ENCODE data around the gene CCRL2. TPM values are rescaled to one million over a fixed set of nuclear protein-coding genes. Genes with fewer than 3 reads are reported as not detected.

Gene CCRL2
- total and polyA plus RNA-seq, 8 donors = 3.4 to 37.1 (median 4.6) TPM

DNA sequence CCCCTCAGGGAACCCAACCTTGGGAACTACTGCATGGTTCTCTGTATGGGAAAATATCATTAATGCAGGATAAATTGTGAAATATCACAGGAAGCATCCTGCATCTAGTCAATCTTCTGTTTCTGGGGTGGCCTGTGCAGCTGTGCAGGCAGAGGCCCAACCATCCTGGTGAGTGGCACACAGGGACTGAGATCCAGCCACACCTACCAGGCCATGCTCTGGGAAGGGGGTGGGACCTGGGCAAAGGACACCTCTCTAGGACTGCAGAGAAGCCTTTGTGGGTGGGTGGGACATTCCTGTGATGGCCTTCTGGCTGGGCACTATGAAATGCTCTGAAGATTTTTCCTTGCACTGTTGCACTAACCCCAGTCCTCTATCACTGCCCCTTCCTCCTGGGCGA is 26.8 kb downstream of the CCRL2 start:
- H3K27ac ChIP-seq = peak overlapping the region in 1 of 2 donors; percentile 50
- H3K36me3 ChIP-seq = peaks cover 0 to 39% of the 10 kb centered on the region in 2 donors
- no peaks in the 10 kb centered on the region for H3K27me3 ChIP-seq
- no peak overlapping the region for H3K4me3 ChIP-seq
- peaks cover 0 to 9% of the 10 kb centered on the region in 2 donors for H3K9me3 ChIP-seq
- no peaks in the 10 kb centered on the region for H3K4me1 ChIP-seq
- intact Hi-C loops (cut with DNase I) = loop anchor here in 1 of 2 donors (10.0 kb wide), 1 partner anchor 499 kb away; no protein-coding TSS in a partner anchor
- ATAC-seq (no peak), DNase-seq (no peak)
- TF ChIP-seq, protein P1, sequence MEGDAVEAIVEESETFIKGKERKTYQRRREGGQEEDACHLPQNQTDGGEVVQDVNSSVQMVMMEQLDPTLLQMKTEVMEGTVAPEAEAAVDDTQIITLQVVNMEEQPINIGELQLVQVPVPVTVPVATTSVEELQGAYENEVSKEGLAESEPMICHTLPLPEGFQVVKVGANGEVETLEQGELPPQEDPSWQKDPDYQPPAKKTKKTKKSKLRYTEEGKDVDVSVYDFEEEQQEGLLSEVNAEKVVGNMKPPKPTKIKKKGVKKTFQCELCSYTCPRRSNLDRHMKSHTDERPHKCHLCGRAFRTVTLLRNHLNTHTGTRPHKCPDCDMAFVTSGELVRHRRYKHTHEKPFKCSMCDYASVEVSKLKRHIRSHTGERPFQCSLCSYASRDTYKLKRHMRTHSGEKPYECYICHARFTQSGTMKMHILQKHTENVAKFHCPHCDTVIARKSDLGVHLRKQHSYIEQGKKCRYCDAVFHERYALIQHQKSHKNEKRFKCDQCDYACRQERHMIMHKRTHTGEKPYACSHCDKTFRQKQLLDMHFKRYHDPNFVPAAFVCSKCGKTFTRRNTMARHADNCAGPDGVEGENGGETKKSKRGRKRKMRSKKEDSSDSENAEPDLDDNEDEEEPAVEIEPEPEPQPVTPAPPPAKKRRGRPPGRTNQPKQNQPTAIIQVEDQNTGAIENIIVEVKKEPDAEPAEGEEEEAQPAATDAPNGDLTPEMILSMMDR (IDR thresholded peaks at IDR 0.05) = no peak

DNA sequence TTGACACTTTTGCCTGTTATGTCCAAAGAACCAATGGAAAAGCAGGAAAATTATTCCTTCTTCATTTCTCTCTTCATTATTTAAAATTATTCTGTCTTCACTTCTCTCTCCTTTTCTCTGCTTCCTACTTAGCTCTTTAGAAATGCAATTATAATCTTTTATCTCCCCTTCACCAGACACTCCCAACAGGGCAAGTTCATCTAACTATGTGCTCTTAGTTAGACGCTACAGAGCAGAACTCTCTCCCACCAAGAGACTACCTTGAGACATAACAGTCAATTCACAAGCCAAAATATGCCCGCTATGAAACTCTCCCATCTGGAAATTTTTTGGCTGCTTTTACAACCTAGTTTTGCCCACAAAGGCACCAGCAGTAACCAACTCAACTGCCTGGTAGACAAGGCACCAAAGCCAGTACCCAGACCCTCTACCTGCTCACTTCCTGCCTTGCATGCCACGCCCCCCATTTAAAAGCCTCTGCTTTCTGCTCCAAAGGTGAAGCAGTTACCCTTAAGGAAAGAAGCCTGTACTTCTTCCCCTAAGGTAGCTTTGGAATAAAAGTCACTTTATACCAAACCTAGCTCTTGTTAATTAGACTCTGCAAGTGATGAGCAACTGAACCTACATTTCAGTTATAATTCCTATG is 28.1 kb downstream of the CCRL2 start:
- Histone ChIP-seq H3K27me3 (no peaks in the 10 kb centered on the region), H3K4me1 (no peaks in the 10 kb centered on the region), H3K36me3 (peaks cover 0 to 44% of the 10 kb centered on the region in 2 donors), H3K27ac (peak overlapping the region in 1 of 2 donors; percentile 1), H3K4me3 (no peak overlapping the region), H3K9me3 (peaks cover 0 to 9% of the 10 kb centered on the region in 2 donors)
- TF ChIP-seq, protein P1 (IDR thresholded peaks at IDR 0.05) = no peak
- ATAC-seq (no peak), DNase-seq (no peak)
- intact Hi-C loops (cut with DNase I) = loop anchor here in 1 of 2 donors (10.0 kb wide), 1 partner anchor 500 kb away; no protein-coding TSS in a partner anchor

DNA sequence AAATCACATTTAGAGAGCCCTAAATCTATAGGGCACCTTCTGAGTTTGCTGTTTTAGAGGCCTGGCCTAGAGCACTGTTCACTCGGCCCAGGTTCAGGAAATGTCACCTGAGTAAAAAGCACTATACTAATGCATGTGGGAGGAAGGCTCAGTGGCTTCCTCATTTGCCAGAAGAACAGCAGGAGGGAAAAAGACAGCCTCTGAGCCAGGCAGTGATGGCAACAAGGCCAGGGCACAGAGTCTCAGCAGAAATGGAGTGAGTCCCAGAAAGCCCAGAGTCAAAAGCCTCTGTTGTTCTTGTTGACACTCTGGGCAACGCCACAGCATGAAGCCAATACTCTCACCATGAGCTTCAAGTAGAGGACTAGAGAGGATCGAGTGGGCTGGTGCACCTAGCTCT is 31.8 kb downstream of the CCRL2 start:
- intact Hi-C loops (cut with DNase I) = loop anchor here in 1 of 2 donors (10.0 kb wide), 1 partner anchor 504 kb away; no protein-coding TSS in a partner anchor
- Histone ChIP-seq H3K9me3 (no peaks in the 10 kb centered on the region), H3K4me3 (no peak overlapping the region), H3K36me3 (peaks cover 0 to 44% of the 10 kb centered on the region in 2 donors), H3K4me1 (no peaks in the 10 kb centered on the region), H3K27ac (peak overlapping the region in 1 of 2 donors; percentile 46), H3K27me3 (no peaks in the 10 kb centered on the region)
- ATAC-seq = no peak
- no peak for DNase-seq
- TF ChIP-seq, protein P1 (IDR thresholded peaks at IDR 0.05) = no peak

DNA sequence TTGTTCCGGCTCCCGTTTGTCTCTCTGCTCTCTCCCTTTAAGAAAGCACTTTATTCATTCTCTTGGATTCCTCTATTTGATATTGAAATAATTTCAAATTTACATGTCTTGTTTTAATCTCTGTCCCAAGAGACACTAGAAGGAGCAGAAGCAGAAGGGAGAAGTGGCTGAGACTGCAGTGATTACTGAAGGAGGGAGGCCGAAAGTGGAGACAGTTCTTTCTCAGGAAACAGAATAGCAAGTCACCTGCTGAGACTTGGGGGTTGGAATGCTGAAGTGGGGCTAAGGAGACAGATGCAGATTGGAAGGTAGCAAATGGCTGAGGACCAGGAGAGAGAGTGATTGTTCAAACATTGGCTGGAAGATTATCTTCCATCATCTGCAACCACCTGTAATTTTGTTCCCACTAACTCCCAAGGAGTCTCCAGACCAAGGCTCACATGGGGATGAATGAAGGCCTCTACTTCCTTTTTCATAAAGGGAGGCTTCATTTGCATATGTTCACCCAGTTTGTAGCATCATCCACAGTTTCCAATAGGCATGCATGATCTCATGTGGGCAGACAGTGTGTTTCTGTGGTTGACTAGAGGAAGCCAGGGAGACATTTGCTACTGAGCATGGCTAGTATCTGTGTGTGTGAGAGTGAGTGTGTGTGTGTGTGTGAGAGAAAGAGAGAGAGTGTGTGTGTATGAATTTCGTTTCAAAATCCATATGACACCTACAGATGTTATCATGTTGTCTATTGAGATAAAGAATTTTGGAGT is 33.7 kb downstream of the CCRL2 start:
- intact Hi-C loops (cut with DNase I) = no loop called here

More for the DNA sequence above, 33.7 kb downstream of the CCRL2 start:
- Histone ChIP-seq H3K27me3 (no peaks in the 10 kb centered on the region), H3K36me3 (peaks cover 0 to 54% of the 10 kb centered on the region in 2 donors), H3K9me3 (no peaks in the 10 kb centered on the region), H3K4me3 (no peak overlapping the region), H3K27ac (no peak overlapping the region), H3K4me1 (no peaks in the 10 kb centered on the region)
- DNase-seq (no peak), ATAC-seq (peak; percentile 43)
- TF ChIP-seq, protein P1 (IDR thresholded peaks at IDR 0.05) = no peak
